Chondrocyte (in vitro differentiated cells): ENCODE measurements around the gene BAIAP2. TPM values are rescaled to one million over a fixed set of nuclear protein-coding genes. Genes with fewer than 3 reads are reported as not detected.
A peak's percentile ranks its signal among the peaks of the same experiment; 100 is the strongest.

Experiments
- DNase-seq: peaks from one replicate; pipeline ENCODE4 v3.0.0; 2021; ENCODE audit warnings: mixed read lengths, low spot score
- H3K27ac Mint-ChIP-seq: one replicate; pipeline ENCODE4 v1.8.0; 2021; ENCODE audit warnings: mild to moderate bottlenecking, moderate library complexity, mixed read lengths; ENCODE audit not compliant: unreplicated experiment
- H3K27me3 Mint-ChIP-seq: 2 replicates; pipeline ENCODE4 v1.8.0; 2021; ENCODE audit warnings: low read depth, mixed read lengths
- H3K36me3 Mint-ChIP-seq: 2 replicates; pipeline ENCODE4 v1.8.0; 2021; ENCODE audit warnings: low read depth, mixed read lengths
- H3K4me1 Mint-ChIP-seq: 2 replicates; pipeline ENCODE4 v1.8.0; 2021; ENCODE audit warnings: low read depth, mild to moderate bottlenecking, mixed read lengths
- H3K4me3 Mint-ChIP-seq: one replicate; pipeline ENCODE4 v1.8.0; 2021; ENCODE audit warnings: mild to moderate bottlenecking, moderate library complexity, mixed read lengths; ENCODE audit not compliant: unreplicated experiment
- H3K9me3 Mint-ChIP-seq: 2 replicates; pipeline ENCODE4 v1.8.0; 2021; ENCODE audit warnings: low read depth, mixed read lengths
- total RNA-seq: library from RNA; stranded (reverse); gene quantifications from 3 replicates; pipeline ENCODE4 v1.2.1, GENCODE V29; 2021
- TF ChIP-seq, protein P1 (sequence below): fragments of 200-600 bp; sonication (generic); IDR thresholded peaks from 2 replicates; pipeline ENCODE4 v1.5.0; 2021; ENCODE audit warnings: antibody characterized with exemption, mild to moderate bottlenecking, moderate library complexity

BAIAP2 gene
- total RNA-seq, 1 donor from 2014 or later: 29.5 TPM

DNA sequence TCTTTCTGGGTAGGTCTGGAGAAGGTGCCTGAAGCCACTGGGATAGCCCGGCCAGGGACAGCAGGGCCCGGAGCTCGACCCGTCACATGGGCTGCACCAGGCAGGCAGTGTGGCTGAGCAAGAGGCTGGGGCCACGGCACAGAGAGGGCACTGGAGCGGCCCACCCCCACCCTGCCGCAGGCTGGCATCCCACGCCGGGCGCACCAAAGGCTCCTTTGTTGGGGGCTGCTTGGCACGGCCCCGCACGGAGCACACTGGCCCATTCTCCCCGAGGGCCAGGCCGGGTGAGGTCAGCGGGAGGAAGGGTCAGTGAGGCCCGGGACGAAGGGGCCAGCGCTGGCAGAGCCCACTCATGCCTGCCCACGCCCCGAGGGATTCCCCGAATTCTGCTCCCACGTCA, 93.8 kb downstream of the BAIAP2 start:
- no peaks in the 10 kb centered on the region for H3K27me3 Mint-ChIP-seq
- DNase-seq: no peak
- TF ChIP-seq, protein P1, sequence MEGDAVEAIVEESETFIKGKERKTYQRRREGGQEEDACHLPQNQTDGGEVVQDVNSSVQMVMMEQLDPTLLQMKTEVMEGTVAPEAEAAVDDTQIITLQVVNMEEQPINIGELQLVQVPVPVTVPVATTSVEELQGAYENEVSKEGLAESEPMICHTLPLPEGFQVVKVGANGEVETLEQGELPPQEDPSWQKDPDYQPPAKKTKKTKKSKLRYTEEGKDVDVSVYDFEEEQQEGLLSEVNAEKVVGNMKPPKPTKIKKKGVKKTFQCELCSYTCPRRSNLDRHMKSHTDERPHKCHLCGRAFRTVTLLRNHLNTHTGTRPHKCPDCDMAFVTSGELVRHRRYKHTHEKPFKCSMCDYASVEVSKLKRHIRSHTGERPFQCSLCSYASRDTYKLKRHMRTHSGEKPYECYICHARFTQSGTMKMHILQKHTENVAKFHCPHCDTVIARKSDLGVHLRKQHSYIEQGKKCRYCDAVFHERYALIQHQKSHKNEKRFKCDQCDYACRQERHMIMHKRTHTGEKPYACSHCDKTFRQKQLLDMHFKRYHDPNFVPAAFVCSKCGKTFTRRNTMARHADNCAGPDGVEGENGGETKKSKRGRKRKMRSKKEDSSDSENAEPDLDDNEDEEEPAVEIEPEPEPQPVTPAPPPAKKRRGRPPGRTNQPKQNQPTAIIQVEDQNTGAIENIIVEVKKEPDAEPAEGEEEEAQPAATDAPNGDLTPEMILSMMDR: no peak
- no peaks in the 10 kb centered on the region for H3K4me1 Mint-ChIP-seq
- no peak overlapping the region for H3K4me3 Mint-ChIP-seq
- H3K9me3 Mint-ChIP-seq: no peaks in the 10 kb centered on the region
- H3K27ac Mint-ChIP-seq: no peak overlapping the region
- no peaks in the 10 kb centered on the region for H3K36me3 Mint-ChIP-seq

GRCh38 chr17:81129289-81129688, 94.3 kb downstream of the BAIAP2 start:
- Mint-ChIP-seq H3K4me3 (no peak overlapping the region), H3K27ac (no peak overlapping the region), H3K9me3 (no peaks in the 10 kb centered on the region), H3K27me3 (no peaks in the 10 kb centered on the region), H3K36me3 (no peaks in the 10 kb centered on the region), H3K4me1 (no peaks in the 10 kb centered on the region)
- no peak for DNase-seq
- TF ChIP-seq, protein P1: peak; percentile 28

GRCh38 chr17:81129711-81130367, 94.9 kb downstream of the BAIAP2 start:
- H3K27me3 Mint-ChIP-seq: no peaks in the 10 kb centered on the region
- H3K9me3 Mint-ChIP-seq: no peaks in the 10 kb centered on the region
- H3K4me1 Mint-ChIP-seq: no peaks in the 10 kb centered on the region
- no peak overlapping the region for H3K4me3 Mint-ChIP-seq
- no peaks in the 10 kb centered on the region for H3K36me3 Mint-ChIP-seq
- no peak overlapping the region for H3K27ac Mint-ChIP-seq
- DNase-seq: no peak
- TF ChIP-seq, protein P1: no peak

DNA sequence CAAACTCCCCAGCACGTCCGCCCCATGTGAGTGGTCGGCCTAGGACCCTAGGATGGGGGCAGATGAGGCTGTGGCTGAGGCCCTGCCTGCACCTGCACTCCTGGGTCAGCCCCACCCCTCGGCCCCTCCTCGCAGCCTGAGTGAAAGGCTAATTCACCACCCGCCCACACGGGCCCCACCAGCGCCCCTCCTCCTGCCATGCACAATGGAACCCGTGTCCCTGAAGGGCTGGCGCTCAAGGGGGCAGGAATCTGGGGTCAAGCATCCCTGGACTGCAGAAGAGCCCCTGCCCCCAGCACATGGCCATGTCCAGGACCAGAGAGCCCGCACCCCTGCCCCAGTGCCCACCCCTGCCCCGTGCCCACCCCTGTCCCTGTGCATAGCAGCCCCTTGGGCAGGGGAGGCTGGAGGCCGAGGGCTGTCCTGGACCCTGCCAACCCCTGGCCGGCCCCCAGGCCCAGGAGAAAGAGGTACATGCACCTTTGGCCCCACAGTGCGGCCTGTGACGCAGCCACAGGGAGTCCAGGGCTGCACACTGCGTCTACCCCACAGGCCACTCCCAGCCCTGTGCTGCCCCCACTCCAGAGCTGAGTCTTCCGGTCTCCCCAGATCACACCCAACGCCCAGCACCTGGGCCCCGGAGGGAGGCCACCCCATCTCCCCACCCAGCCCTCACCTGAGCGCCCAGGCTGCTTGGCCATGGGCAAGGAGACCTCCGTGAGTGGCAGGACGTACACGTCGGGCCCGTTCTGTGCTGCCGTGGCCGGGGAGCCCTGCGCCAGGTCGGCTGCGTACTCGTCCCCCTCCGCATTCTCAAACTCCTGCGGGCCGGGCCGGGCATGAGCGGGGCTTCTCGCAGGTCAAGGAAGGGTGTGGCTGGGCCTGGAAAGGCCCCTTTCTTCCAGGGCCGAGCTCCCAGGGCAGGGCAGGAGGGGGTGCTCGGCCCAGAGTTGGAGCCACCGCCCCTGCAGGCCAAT, 95.7 kb downstream of the BAIAP2 start:
- no peak overlapping the region for H3K4me3 Mint-ChIP-seq
- H3K4me1 Mint-ChIP-seq: no peaks in the 10 kb centered on the region
- TF ChIP-seq, protein P1: no peak
- H3K9me3 Mint-ChIP-seq: no peaks in the 10 kb centered on the region
- H3K36me3 Mint-ChIP-seq: no peaks in the 10 kb centered on the region
- H3K27ac Mint-ChIP-seq: no peak overlapping the region
- peaks cover 4% of the 10 kb centered on the region for H3K27me3 Mint-ChIP-seq
- DNase-seq: no peak

GRCh38 chr17:81131486-81132196, 96.7 kb downstream of the BAIAP2 start:
- no peak overlapping the region for H3K27ac Mint-ChIP-seq
- TF ChIP-seq, protein P1: no peak
- DNase-seq: no peak
- H3K4me3 Mint-ChIP-seq: no peak overlapping the region
- H3K9me3 Mint-ChIP-seq: no peaks in the 10 kb centered on the region
- H3K4me1 Mint-ChIP-seq: no peaks in the 10 kb centered on the region
- peaks cover 4% of the 10 kb centered on the region for H3K27me3 Mint-ChIP-seq
- H3K36me3 Mint-ChIP-seq: no peaks in the 10 kb centered on the region
